ENCODE data around the gene PPM1A.
"Not testable (repeated sequence)": the region's sequence is repeated elsewhere in the genome, so short reads cannot be mapped to it uniquely, and the experiment has no call there.

The PPM1A gene

GRCh38 chr14:60272177-60272576 is 23.2 kb downstream of the PPM1A start:
- no peak for FAIRE-seq

- no peak for FAIRE-seq
These were observed 24.9 kb downstream of the PPM1A start for GRCh38 chr14:60273956-60274355.

GRCh38 chr14:60274448-60274847 is 25.4 kb downstream of the PPM1A start:
- FAIRE-seq: no peak

- no peak for FAIRE-seq
These were observed 26.9 kb downstream of the PPM1A start for GRCh38 chr14:60275932-60276331.

- FAIRE-seq: no peak
These were observed 27.3 kb downstream of the PPM1A start for GRCh38 chr14:60276347-60276746.

GRCh38 chr14:60277605-60278190 is 28.7 kb downstream of the PPM1A start:
- no peak for FAIRE-seq

GRCh38 chr14:60278350-60278749 is 29.3 kb downstream of the PPM1A start:
- no peak for FAIRE-seq

GRCh38 chr14:60287452-60287851 is 38.4 kb downstream of the PPM1A start:
- FAIRE-seq: no peak

GRCh38 chr14:60288279-60288678 is 39.3 kb downstream of the PPM1A start:
- peak; percentile 66 for FAIRE-seq

GRCh38 chr14:60294411-60295069 is 45.5 kb downstream of the PPM1A start:
- FAIRE-seq: no peak

GRCh38 chr14:60300019-60300418 is 51.0 kb downstream of the PPM1A start:
- no peak for FAIRE-seq

GRCh38 chr14:60301685-60302084 is 52.7 kb downstream of the PPM1A start:
- FAIRE-seq: no peak

- no peak for FAIRE-seq
These were observed 53.6 kb downstream of the PPM1A start for GRCh38 chr14:60302663-60303062.

- no peak for FAIRE-seq
These were observed 54.7 kb downstream of the PPM1A start for GRCh38 chr14:60303745-60304144.

GRCh38 chr14:60304509-60304908 is 55.5 kb downstream of the PPM1A start:
- no peak for FAIRE-seq

- no peak for FAIRE-seq
These were observed 61.0 kb downstream of the PPM1A start for GRCh38 chr14:60309867-60310552.

GRCh38 chr14:60311417-60311816 is 62.4 kb downstream of the PPM1A start:
- no peak for FAIRE-seq

- no peak for FAIRE-seq
These were observed 64.1 kb downstream of the PPM1A start for GRCh38 chr14:60313093-60313492.

GRCh38 chr14:60315196-60315990 is 66.4 kb downstream of the PPM1A start:
- FAIRE-seq: no peak

GRCh38 chr14:60317609-60318008 is 68.6 kb downstream of the PPM1A start:
- no peak for FAIRE-seq

GRCh38 chr14:60320860-60321259 is 71.8 kb downstream of the PPM1A start:
- not testable (repeated sequence) for FAIRE-seq

- no peak for FAIRE-seq
These were observed 74.3 kb downstream of the PPM1A start for GRCh38 chr14:60323199-60323896.

- no peak for FAIRE-seq
These were observed 75.8 kb downstream of the PPM1A start for GRCh38 chr14:60324837-60325236.

All from A204.1 (cell line).